Anterior cingulate cortex (tissue), 58 donors: ENCODE data around the gene ARMC2.

ENCODE experiments used
- DNase-seq, 58 donors: peaks; one replicate each; lab custom pipeline; 2025; lab: John Stamatoyannopoulos, UW

ARMC2 gene

GRCh38 chr6:109009236-109009961 is 161.2 kb downstream of the ARMC2 start:
- DNase-seq, result peak in 57 of 58 donors; percentile 56 to 94 (median 86)

- no peak for DNase-seq
Measured at GRCh38 chr6:109009962-109010704, 161.9 kb downstream of the ARMC2 start.

- no peak for DNase-seq
Measured at GRCh38 chr6:109010705-109011102, 162.5 kb downstream of the ARMC2 start.

- no peak for DNase-seq
Measured at GRCh38 chr6:109013656-109014305, 165.6 kb downstream of the ARMC2 start.

- no peak for DNase-seq
Measured at GRCh38 chr6:109014606-109015005, 166.4 kb downstream of the ARMC2 start.

GRCh38 chr6:109015176-109015575 is 167.0 kb downstream of the ARMC2 start:
- no peak for DNase-seq

GRCh38 chr6:109019911-109020310 is 171.7 kb downstream of the ARMC2 start:
- DNase-seq, result no peak

GRCh38 chr6:109021870-109022269 is 173.6 kb downstream of the ARMC2 start:
- no peak for DNase-seq

GRCh38 chr6:109023356-109023925 is 175.2 kb downstream of the ARMC2 start:
- DNase-seq, result no peak
